Endometrium (tissue), 2 donors: ENCODE data around the gene AFDN.
"Not testable (repeated sequence)": the region's sequence is repeated elsewhere in the genome, so short reads cannot be mapped to it uniquely, and the experiment has no call there.

Experiments
- FAIRE-seq: peaks from 2 replicates; lab custom pipeline; 2012; peaks lifted over from hg19 to GRCh38; lab: Jason Lieb, UNC
- donor health status: control.
- donor health status: control.

Gene AFDN

DNA sequence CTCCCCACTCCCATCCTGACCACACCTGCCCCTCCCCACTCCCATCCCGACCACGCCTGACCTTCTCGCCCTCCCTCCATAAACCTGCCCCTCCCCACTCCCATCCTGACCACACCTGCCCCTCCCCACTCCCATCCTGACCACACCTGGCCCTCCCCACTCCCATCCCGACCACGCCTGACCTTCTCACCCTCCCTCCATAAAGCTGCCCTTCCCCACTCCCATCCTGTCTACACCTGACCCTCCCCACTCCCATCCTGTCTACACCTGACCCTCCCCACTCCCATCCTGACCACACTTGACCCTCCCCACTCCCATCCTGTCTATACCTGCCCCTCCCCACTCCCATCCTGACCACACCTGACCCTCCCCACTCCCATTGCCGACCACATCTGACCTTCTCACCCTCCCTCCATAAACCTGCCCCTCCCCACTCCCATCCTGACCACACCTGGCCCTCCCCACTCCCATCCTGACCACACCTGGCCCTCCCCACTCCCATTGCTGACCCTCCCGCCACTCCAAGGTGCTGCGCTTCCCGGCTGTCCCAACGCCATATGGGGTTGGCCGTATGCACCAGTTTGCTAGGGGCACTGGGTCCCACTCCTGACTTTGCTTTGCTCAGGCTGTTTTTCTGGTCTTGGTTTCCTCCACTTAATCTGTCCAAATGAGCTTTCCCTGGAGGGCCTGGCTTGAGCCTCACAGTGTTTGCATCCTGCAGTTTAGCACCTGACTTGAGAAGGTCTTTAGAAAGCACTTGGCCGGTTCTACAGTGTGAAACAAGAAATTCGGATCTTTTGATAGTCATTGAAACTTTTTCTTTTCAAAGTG is 173.7 kb downstream of the AFDN start:
- no peak for FAIRE-seq

GRCh38 chr6:168001029-168001332 is 174.3 kb downstream of the AFDN start:
- no peak for FAIRE-seq

DNA sequence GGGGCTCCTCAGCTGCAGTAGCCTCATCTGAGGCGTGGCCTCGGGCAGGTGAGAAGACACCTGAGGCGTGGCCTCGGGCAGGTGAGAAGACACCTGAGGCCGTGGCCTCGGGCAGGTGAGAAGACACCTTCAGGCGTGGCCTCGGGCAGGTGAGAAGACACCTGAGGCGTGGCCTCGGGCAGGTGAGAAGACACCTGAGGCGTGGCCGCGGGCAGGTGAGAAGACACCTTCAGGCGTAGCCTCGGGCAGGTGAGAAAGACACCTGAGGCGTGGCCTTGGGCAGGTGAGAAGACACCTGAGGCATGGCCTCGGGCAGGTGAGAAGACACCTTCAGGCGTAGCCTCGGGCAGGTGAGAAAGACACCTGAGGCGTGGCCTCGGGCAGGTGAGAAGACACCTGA is 174.8 kb downstream of the AFDN start:
- FAIRE-seq: not testable (repeated sequence)

DNA sequence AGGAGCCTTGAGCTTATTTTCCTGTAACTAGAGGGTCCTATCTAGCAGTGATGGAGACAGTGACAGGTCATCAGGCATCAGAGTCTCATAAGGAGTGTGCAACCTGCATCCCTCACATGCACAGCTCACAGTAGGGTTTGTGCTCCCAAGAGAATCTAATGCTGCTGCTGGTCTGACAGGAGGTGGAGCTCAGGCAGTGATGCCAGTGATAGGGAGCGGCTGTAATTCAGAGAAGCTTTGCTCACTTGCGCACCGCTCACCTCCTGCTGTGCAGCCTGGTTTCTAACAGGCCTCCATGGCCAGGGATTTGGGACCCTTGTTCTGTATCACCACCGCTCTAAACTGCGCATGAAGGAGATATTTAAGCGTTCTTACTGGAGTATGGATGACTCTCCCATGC is 176.1 kb downstream of the AFDN start:
- FAIRE-seq: no peak

DNA sequence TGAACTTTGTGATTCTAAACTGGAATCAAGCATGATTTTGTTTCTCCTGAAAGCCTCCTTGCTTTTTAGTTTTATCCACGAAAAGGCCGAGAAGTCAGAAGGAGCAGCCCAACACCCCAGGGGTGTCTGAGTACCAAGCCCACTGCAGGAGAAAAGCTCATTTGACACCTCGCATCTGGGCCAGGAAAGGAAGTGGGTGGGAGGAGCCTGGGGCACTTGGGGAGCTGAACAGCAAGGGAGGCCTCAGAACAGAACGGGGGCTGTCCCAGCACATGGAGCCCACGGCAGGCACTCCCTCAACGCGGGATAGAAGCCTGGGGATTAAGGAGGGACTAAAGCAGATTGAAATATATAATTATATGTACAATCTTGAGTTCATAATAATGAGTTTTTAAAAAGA is 177.3 kb downstream of the AFDN start:
- FAIRE-seq: no peak

DNA sequence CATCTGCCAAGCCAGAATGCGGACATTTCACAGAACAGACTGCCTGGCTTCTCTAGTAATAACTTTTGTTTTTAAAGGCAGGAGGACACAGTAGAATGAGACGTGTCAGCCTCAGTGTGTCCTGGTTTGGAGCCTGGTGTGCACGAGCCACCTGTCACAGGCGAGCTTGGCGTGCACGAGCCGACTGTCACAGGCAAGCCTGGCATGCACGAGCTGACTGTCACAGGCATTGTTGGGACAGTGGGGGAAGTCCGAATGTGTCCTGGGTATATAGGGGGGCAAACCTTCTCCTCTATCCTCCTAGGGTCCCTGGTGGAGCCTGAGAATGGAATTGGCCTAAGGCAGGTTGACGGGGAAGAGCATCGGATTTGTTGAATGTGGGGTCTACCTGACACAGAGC is 178.2 kb downstream of the AFDN start:
- FAIRE-seq: no peak

DNA sequence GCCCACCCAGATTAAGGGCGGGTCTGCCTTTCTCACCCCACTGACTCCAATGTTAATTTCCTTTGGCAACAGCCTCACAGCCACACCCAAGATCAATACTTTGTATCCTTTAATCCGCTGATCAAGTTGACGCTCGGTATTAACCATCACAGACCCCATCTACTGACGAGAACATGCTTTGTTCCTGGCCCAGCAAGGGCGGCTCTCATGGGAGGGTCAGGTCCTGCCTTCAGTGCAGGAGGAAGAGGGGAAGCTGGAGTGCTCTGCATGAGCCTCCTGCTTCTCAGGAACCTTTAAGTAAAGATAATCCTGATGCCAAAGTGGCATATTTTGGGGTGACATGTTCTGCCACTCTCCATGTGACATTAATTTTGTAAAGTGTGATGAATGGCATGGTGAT is 179.1 kb downstream of the AFDN start:
- no peak for FAIRE-seq

DNA sequence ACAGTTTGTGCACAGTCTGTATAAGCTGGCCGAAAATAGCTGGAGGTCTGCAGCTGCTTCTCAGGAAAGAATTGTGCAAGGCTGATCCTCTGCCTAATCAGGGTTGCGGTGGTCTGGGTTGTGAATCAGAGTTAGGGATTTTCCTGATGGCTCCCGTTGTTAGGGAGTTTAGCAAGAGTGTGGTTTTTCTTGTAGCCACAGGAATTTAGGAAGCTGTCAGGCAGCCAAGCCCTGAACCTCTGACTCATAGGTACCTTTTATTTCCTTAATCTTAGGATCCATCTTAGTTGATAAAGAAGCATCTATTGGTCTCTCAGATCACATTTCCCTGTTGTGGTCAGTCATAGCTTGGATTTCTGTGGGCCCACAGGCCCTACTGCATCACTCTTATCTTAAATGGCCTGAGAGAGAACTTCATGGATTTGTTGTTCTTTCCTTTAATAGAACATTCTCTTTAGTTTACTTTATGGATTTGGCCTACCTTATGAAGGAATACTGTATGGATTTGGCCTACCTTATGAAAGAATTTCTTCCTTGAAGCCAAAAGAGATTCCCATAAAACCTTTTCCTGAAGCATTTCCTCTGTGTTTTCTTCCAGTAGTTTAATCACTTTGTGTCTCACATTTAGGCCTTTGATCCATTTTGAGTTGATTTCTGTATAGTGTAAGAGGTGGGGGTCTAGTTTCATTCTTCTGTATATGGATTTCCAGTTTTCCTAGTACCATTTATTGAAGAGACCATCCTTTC is 181.1 kb downstream of the AFDN start:
- FAIRE-seq: no peak

GRCh38 chr6:168009331-168009730 is 182.6 kb downstream of the AFDN start:
- no peak for FAIRE-seq

DNA sequence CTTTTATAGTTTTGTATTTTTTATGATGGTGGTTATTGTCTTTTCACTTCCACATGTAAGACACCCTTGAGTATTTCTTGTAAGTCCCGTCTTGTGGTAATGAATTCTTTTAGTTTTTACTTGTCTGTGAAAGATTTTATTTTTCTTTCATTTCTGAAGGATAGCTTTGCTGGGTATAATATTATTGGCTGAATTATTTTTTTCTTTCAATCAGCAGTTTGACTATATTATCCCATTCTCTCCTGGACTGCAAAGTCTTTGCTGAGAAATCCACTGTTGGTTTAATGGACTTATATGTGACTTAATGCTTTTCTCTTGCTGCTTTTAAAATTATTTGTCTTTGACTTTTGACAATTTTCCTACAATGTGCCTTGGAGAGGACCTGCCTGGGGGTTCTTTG is 184.6 kb downstream of the AFDN start:
- no peak for FAIRE-seq

GRCh38 chr6:168012431-168013249 is 185.9 kb downstream of the AFDN start:
- no peak for FAIRE-seq

DNA sequence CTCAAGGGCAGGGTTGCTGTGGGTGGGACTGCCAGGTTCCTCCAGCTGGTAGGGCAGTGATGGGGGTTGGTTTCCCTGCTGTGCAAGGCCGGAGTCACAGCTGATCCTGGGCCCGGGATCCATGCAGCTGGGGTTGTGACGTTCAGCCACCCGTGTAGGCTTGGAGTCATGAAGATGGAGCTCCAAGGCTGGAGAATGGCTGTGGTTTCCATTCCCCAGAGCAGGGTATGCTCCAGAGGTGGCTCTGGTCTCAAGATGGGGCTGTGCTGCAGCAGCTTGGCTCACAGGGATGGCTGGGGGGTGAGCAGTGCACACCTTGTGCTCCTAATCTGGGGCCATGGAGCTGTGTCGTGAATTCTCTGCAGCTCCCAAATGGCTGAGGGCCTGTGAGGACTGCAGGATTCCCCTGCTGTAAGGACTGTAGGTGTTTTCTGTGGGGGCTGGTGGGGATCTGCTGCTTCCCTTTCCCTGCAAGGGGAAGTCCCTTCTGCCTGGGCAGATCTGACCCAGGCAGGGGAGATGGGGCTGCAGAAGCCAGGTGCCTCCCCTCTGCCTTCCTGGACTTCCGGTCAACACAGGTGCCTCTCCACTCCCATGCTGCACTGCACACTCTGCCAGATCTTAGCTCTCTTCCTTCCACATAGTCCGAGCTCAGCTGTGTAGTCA is 186.7 kb downstream of the AFDN start:
- no peak for FAIRE-seq

DNA sequence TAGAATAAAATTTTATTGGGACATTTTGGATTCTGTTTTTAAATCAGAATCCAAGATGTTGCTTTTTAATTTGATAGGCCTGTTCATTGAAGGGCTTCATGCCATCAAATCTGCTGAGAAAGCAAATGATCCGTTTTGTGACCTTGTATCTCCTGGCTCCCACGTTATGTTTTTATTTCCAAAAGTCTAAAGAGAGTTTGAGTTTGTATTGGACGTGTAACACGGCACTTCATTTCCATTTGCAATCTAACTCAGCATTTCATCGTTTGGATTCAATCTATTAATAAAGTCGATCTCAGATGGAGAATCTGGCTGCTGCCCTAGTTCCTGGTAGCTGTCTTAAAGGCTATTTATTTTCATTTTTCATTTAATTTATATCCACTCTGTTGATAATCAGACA is 187.7 kb downstream of the AFDN start:
- FAIRE-seq: no peak

- FAIRE-seq: no peak
These were observed 188.3 kb downstream of the AFDN start for GRCh38 chr6:168015009-168015408.

GRCh38 chr6:168015482-168016175 is 188.9 kb downstream of the AFDN start:
- peak; percentile 97 for FAIRE-seq

DNA sequence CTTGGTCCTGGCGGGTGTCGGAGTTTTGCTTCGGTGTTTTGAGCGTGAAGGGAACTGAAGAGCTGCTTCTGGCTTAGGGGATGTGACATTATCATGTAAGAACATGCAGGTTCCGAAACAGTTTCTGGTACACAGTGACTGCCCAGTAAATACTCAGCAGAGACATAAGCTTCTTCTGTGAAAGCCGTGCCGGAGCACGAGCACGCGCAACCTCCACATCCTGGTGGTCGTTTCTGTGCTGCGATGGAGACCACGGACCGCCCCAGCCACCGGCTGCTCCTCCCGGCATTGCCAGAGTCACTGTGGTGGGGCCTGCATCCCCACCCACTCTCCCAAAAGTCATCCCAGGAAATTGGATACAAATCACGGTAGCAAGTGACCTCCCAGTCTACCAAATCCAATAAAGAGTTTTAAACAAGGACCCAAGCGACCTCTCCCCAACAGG is 189.5 kb downstream of the AFDN start:
- FAIRE-seq: no peak

DNA sequence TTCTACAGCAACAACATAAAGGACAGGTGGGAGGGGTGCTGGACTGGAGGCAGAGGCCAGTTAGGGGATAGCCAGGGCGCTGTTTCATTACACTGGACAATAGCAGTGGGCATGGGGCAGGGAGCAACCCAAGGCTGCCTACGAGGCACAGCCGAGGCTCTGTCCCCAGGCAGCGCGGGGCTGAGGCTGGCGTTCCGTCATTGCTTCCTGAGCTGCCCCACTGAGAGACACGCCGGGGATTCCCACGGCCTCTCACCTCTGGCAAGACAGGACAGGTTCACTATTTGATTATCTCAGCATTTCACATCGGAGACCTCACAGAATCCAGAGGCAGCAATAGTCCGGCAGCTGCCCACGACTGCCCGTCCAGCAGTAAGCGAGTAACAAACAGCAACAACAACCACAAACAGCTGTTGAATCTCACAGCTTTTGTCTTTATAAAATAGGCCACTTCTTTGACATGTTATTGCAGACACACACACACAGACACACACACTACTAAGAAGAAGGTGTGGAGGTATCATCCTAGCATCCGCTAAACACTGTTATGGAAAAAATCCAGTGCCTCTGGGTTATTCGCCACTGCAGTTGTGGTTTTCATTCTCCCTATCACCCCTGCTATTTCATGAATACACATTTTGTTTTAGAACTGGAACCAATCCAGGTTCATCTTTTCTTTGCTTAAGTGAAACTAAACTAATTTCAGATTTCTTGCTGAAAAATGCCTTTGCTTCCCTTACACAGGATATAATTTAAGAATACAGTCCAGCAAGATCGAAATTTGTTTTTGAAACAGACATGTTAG is 190.2 kb downstream of the AFDN start:
- peak; percentile 12 for FAIRE-seq

DNA sequence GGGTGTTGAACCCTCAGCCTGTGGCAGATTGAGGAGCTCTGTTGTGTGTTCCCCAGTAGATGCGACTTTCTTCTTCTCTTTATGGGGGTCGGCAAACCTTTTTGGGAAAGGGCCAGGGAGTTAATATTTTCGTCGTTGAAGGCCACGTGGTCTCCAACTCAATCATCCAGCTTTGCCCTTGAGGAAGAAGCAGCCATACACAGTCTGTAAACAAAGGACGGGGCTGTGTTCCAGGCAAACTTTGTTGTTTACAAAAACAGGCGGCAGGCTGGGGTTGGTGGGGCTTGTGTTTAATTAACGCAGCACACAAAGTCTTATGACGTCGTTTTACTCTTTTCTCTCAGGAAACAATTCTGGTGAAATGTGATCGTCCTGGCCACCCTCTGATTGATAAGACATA is 190.9 kb downstream of the AFDN start:
- FAIRE-seq: peak; percentile 45

DNA sequence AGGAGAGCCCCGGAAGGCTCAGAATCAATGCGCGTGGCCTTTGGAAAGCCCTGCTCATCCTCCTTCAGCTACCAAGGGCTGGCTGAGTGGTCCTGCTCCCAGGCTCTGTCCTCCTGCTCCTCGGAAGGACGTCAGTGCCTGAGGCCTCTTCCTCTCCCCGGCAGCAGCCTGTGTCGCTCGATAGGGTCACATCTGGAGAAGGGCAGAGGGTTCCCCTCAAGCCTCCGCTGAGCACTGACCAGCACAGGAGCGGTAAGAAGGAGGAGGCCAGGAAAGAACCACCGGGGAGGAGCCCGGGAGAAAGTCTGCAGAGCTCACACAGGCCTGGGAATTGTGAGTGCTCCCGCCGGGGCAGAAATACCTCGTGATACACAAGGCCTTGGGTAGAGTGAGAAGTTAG is 192.0 kb downstream of the AFDN start:
- no peak for FAIRE-seq

- no peak for FAIRE-seq
These were observed 193.5 kb downstream of the AFDN start for GRCh38 chr6:168020242-168020641.

- no peak for FAIRE-seq
These were observed 194.9 kb downstream of the AFDN start for GRCh38 chr6:168021581-168021980.
